Glutamatergic neuron (in vitro differentiated cells): ENCODE data around the gene PRB3. TPM values are rescaled to one million over a fixed set of nuclear protein-coding genes. Genes with fewer than 3 reads are reported as not detected.

Source experiments
- DNase-seq: peaks from one replicate; pipeline ENCODE4 v3.0.0; 2022
- H3K27ac Mint-ChIP-seq: one replicate; pipeline ENCODE4 v1.8.0; 2020; ENCODE audit warnings: mild to moderate bottlenecking, mixed read lengths, inconsistent platforms; ENCODE audit not compliant: unreplicated experiment
- H3K27me3 Mint-ChIP-seq: one replicate; pipeline ENCODE4 v1.8.0; 2020; ENCODE audit warnings: mild to moderate bottlenecking, moderate library complexity, mixed read lengths, inconsistent platforms; ENCODE audit not compliant: unreplicated experiment
- H3K36me3 Mint-ChIP-seq: one replicate; pipeline ENCODE4 v1.8.0; 2020; ENCODE audit warnings: mild to moderate bottlenecking, mixed read lengths, inconsistent platforms; ENCODE audit not compliant: unreplicated experiment
- H3K4me1 Mint-ChIP-seq: one replicate; pipeline ENCODE4 v1.8.0; 2020; ENCODE audit warnings: mild to moderate bottlenecking, low read depth, mixed read lengths, inconsistent platforms; ENCODE audit not compliant: unreplicated experiment
- H3K4me3 Mint-ChIP-seq: one replicate; pipeline ENCODE4 v1.8.0; 2020; ENCODE audit warnings: mild to moderate bottlenecking, mixed read lengths, inconsistent platforms; ENCODE audit not compliant: unreplicated experiment
- H3K9me3 Mint-ChIP-seq: one replicate; pipeline ENCODE4 v1.8.0; 2020; ENCODE audit warnings: mild to moderate bottlenecking, moderate library complexity, mixed read lengths, inconsistent platforms; ENCODE audit not compliant: unreplicated experiment
- CTCF ChIP-seq: fragments of 200-600 bp; sonication (generic); IDR thresholded peaks from one replicate; pipeline ENCODE4 v1.5.0; 2021; ENCODE audit not compliant: partially characterized antibody, unreplicated experiment
- long read RNA-seq: library from polyadenylated mRNA; unstranded; transcript quantifications from one replicate; pipeline ENCODE4 v2.0.0, GENCODE V29; 2020; ENCODE audit not compliant: unreplicated experiment
- total RNA-seq: library from RNA; stranded (reverse); fragmentation: NEBNext Ultra II Directional; extraction: Animal tissue kit (Norgen Biotek cat#: 25700); gene quantifications from one replicate; pipeline ENCODE4 v1.2.1, GENCODE V29; 2021; ENCODE audit not compliant: unreplicated experiment

The PRB3 gene
- not detected for total RNA-seq
- long read RNA-seq, partial matches to known transcripts = 0 of 1 reads
- long read RNA-seq, other reads (novel, unspliced or antisense) = 1 of 1 reads

DNA sequence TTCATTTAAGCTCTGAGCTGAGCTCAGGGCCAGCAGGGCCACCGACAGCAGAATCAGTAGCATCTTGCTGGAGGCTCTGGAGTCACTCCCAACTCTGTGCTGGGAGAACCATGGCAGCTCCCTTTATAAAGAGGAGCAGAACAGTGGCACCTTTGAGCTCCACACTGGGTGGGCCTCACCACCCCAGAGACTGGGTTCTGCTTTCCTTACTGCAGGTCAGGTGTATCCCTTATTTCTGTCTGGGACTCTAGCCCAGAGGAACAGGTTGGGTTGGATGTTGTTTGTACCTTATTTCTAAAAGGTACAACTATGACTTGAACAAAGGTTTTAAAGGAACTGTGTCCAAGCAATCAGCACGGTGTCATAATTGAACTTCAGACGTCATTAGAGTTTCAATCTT, at the start of gene PRB3:
TSS of gene PRB3 (minus strand) at position 101 of the 400 bp plus-strand sequence. CDS start at position 63, 38 bp downstream.
- no peaks in the 10 kb centered on the region for H3K27me3 Mint-ChIP-seq
- no peaks in the 10 kb centered on the region for H3K9me3 Mint-ChIP-seq
- no peak within 1 kb of the TSS for H3K27ac Mint-ChIP-seq
- no peak for TF ChIP-seq CTCF
- H3K4me3 Mint-ChIP-seq = no peak within 1 kb of the TSS
- H3K4me1 Mint-ChIP-seq = no peaks in the 10 kb centered on the region
- DNase-seq = no peak
- H3K36me3 Mint-ChIP-seq = no peaks in the 10 kb centered on the region

DNA sequence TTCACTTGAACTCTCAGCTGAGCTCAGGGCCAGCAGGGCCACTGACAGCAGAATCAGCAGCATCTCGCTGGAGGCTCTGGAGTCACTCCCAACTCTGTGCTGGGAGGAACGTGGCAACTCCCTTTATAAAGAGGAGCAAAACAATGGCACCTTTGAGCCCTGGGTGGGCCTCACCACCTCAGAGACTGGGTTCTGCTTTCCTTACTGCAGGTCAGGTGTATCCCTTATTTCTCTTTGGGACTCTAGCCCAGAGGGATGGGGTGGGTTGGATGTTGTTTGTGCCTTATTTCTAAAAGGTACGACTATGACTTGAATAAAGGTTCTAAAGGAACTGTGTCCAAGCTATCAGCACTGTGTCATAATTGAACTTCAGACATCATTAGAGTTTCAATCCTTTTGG, 40.8 kb upstream of the PRB3 start, which contains the start of gene PRB4:
TSS of gene PRB4 (minus strand) at position 101 of the 400 bp plus-strand sequence. CDS start at position 63, 38 bp downstream.
- no peak within 1 kb of the TSS for H3K4me3 Mint-ChIP-seq
- no peaks in the 10 kb centered on the region for H3K4me1 Mint-ChIP-seq
- no peak within 1 kb of the TSS for H3K27ac Mint-ChIP-seq
- no peaks in the 10 kb centered on the region for H3K36me3 Mint-ChIP-seq
- H3K9me3 Mint-ChIP-seq = no peaks in the 10 kb centered on the region
- no peak for TF ChIP-seq CTCF
- DNase-seq = no peak
- peaks cover 3% of the 10 kb centered on the region for H3K27me3 Mint-ChIP-seq

DNA sequence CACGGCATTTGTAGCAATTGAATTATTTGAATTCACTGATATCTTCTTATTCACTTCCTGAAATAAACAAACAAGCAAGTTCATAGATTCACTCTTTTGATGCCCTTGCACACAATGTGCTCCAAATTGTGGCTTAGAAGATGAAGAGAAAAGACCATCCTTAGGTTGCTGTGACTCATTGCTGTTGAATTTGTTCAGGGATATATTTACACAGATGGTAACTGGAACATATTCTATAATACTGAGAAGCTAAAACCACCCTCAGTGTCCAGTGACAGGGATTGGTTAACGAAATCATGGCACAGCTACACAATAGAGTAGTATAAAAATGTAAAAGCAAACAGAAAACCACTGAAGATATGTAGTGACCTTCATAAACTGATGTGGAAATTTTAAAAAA, 37.6 kb upstream of the PRB3 start:
- Mint-ChIP-seq H3K4me1 (no peaks in the 10 kb centered on the region), H3K27ac (no peak overlapping the region), H3K36me3 (no peaks in the 10 kb centered on the region), H3K4me3 (no peak overlapping the region), H3K9me3 (no peaks in the 10 kb centered on the region), H3K27me3 (peaks cover 3% of the 10 kb centered on the region)
- TF ChIP-seq CTCF = no peak
- no peak for DNase-seq

DNA sequence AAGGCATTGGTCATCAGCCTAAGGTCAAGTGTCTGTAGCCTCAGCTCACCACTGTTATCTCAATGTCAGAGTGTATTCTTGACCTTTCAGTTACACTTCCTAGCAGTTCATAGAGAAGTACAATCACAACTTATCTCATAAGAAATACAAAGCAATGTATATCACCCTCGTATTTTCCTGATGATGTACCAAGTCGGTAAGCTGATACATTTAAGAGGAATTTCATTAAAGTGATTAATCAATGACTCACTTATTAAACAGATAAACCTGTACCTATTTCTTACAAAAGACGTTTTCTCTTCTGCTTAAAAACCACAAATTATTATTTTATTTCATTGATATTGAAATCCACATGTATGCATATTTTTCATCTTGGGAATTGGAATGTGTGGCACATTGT, 3.9 kb upstream of the PRB3 start:
- no peaks in the 10 kb centered on the region for H3K27me3 Mint-ChIP-seq
- H3K9me3 Mint-ChIP-seq = no peaks in the 10 kb centered on the region
- H3K4me1 Mint-ChIP-seq = no peaks in the 10 kb centered on the region
- H3K36me3 Mint-ChIP-seq = no peaks in the 10 kb centered on the region
- TF ChIP-seq CTCF = no peak
- H3K4me3 Mint-ChIP-seq = no peak overlapping the region
- no peak overlapping the region for H3K27ac Mint-ChIP-seq
- no peak for DNase-seq

DNA sequence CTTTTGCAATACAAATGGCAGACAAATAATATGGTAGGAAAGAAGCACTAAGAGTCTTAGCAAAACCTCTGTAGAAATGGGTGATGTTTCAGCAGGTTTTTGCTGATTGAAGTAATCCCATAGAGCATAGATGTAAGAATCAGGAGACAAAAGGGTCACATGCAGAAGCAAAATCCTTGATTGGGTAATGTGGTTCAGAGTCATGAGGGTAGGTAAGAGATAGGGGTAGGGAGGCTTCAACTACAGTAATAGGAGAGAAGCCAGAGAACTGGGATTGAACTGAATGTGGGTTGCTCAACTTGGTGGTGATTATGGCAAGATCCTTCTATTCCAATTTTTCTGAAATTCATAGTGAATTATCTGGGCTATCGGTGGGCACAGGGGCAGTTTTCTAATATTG, 5.0 kb downstream of the PRB3 start:
- Mint-ChIP-seq H3K36me3 (no peaks in the 10 kb centered on the region), H3K4me3 (no peak overlapping the region), H3K27ac (no peak overlapping the region), H3K4me1 (no peaks in the 10 kb centered on the region), H3K27me3 (no peaks in the 10 kb centered on the region), H3K9me3 (no peaks in the 10 kb centered on the region)
- no peak for DNase-seq
- no peak for TF ChIP-seq CTCF
